Naive B cell (primary cell): Measurements from ENCODE around the gene APOL5. TPM values are rescaled to one million over a fixed set of nuclear protein-coding genes. Genes with fewer than 3 reads are reported as not detected.

Source experiments
- ATAC-seq, 2 donors: fragments of 150-1000 bp; cut with Tn5 transposase; 2 replicates each; pipeline ENCODE4 v1.10.0; 2021; ENCODE audit warnings: low read depth in 2 of 2, mild to moderate bottlenecking in 2 of 2, moderate library complexity in 2 of 2
- DNase-seq: peaks from one replicate; pipeline ENCODE4 v3.0.0; 2022
- H3K27ac Mint-ChIP-seq, 6 donors: one replicate each; pipeline ENCODE4 v1.8.0; 2020 to 2022; ENCODE audit warnings: mild to moderate bottlenecking in 6 of 6, mixed read lengths in 6 of 6, moderate library complexity in 5 of 6, inconsistent platforms in 2 of 6
- H3K27me3 Mint-ChIP-seq, 3 donors: one replicate each; pipeline ENCODE4 v1.8.0; 2021 to 2022; ENCODE audit warnings: mixed read lengths in 3 of 3, mild to moderate bottlenecking in 1 of 3
- H3K36me3 Mint-ChIP-seq, 2 donors: one replicate each; pipeline ENCODE4 v1.8.0; 2020 to 2022; ENCODE audit warnings: mixed read lengths in 2 of 2, inconsistent platforms in 1 of 2, mild to moderate bottlenecking in 1 of 2
- H3K4me1 Mint-ChIP-seq, 3 donors: one replicate each; pipeline ENCODE4 v1.8.0; 2020 to 2022; ENCODE audit warnings: mixed read lengths in 3 of 3, inconsistent platforms in 1 of 3, mild to moderate bottlenecking in 1 of 3, moderate library complexity in 1 of 3
- H3K4me3 Mint-ChIP-seq, 8 donors: one replicate each; pipeline ENCODE4 v1.8.0; 2020 to 2022; ENCODE audit warnings: mild to moderate bottlenecking in 8 of 8, mixed read lengths in 8 of 8, moderate library complexity in 8 of 8, inconsistent platforms in 2 of 8
- H3K9me3 Mint-ChIP-seq, 7 donors: one replicate each; pipeline ENCODE4 v1.8.0; 2020 to 2022; ENCODE audit warnings: mixed read lengths in 7 of 7, mild to moderate bottlenecking in 5 of 7, inconsistent platforms in 2 of 7, moderate library complexity in 1 of 7
- polyA plus RNA-seq, 6 donors: library from polyadenylated mRNA; unstranded; fragments of 300-500 nt; fragmentation: Illumina TruSeq; gene quantifications; one replicate each; pipeline ENCODE4 v1.2.3, GENCODE V29; 2021; ENCODE audit warnings: low read depth in 6 of 6

Gene APOL5
- polyA plus RNA-seq, 6 donors from 2014 or later = not detected

DNA sequence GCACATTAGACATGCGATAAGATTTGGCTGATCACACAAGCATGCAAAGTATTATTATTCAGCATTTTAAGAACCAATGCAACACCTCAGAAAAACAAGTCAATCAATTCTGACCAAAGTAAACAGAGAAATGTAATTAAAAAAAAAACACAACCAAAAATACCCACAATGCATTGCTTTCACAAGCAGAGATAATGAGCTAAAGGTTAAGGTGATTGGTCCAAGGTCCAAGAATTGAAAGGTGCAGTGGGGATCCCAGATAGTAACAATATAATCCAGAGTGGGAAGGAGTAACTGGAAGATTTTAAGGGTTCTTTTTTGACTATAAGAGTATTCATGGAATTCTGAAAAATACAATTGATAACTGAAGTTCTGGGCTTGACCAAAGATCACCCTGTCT is 39.0 kb downstream of the APOL5 start:
- Mint-ChIP-seq H3K9me3 (peaks cover 0 to 3% (median 0%) of the 10 kb centered on the region in 7 donors), H3K36me3 (no peaks in the 10 kb centered on the region), H3K27ac (no peak overlapping the region), H3K27me3 (peaks cover 74 to 83% (median 75%) of the 10 kb centered on the region in 3 donors), H3K4me1 (peaks cover 10 to 13% (median 11%) of the 10 kb centered on the region in 3 donors), H3K4me3 (no peak overlapping the region)
- DNase-seq (no peak), ATAC-seq (no peak)

DNA sequence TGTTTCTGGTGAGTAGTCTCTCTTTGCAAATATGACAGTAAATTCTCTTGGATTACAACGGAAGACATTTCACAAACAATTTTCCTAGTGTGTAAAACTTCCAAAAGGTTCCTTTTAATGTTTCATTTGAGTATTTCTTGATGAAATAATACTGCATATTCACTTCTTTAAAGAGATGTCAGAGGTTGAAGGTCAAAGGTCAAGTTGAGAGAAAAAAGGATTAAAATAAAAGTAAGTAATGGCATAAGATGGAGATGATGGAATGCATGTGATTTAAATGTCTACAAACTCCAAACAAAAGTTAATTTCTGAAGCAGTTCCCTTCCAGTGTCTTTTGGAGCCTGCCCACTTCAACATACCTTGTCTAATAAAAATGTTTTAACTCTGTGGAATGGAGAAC is 40.7 kb downstream of the APOL5 start:
- peaks cover 0 to 3% (median 0%) of the 10 kb centered on the region in 7 donors for H3K9me3 Mint-ChIP-seq
- no peak for DNase-seq

DNA sequence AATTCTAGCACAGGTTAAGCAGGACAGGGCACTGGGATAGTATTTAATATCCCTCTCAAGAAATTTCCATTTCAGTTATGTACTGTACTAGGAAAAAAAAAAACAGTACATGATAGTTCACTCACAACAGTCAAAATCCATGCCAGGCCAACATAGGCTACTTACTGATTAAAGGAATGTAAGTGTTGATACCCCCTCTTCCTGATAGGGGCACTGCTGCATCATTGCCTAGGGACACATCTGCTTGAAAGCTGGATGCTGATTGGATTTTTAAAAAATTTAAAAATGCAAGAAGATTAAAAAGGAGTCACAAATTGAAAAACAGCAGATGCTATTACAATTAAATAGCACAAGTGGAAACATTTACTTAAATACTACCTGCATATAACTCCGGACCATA is 43.4 kb downstream of the APOL5 start:
- Mint-ChIP-seq H3K36me3 (no peaks in the 10 kb centered on the region), H3K4me3 (no peak overlapping the region), H3K27me3 (peaks cover 53 to 72% (median 54%) of the 10 kb centered on the region in 3 donors), H3K9me3 (peaks cover 0 to 3% (median 0%) of the 10 kb centered on the region in 7 donors), H3K27ac (no peak overlapping the region), H3K4me1 (no peaks in the 10 kb centered on the region)
- ATAC-seq (no peak), DNase-seq (no peak)

More for the DNA sequence above, 40.7 kb downstream of the APOL5 start:
- no peaks in the 10 kb centered on the region for H3K36me3 Mint-ChIP-seq
- H3K4me1 Mint-ChIP-seq = peaks cover 0 to 3% (median 0%) of the 10 kb centered on the region in 3 donors
- ATAC-seq = no peak
- H3K27me3 Mint-ChIP-seq = peaks cover 58 to 72% (median 62%) of the 10 kb centered on the region in 3 donors
- no peak overlapping the region for H3K4me3 Mint-ChIP-seq
- no peak overlapping the region for H3K27ac Mint-ChIP-seq

DNA sequence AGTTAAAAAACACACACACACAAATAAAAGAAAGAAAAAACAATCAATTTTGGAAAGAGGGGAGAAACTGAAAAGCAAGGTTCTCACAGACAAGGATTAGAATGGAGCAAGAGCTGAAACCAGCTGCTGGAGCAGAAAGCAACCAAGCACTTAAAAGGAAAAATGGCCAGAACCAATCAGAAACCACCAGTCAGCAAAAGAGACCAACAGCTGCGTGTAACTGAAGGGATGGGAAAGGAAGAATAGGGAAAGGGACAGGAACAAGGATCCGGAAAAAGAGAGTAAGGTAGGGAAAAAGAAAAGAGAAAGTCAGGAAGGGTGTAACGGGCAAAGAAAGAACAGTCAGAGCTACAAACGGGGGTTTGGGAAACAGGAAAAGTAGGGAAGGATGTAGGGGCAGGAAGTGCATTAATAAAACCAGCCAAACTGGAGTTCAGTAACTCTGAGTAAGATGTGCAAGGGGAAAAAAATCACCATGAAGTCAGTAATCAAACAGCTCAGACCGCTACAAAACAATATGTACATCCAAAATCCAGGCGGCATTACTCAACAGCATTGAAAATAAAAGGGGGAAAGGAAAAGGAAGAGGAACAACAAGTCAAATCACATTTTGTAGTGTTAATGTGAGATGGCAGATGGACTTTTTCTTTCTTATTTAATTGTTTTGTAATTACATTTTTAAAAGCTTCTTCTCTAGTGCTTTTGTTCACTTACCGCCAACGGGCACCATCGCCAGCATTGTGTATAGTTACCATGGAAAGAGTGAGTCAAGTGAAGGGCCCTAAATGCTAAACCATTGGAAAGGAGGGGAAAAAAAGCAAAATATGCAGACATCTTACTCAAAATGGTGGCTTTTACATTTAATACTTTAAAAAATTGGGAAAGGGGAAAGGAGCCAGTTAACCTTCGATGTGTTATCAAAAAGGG is 49.2 kb downstream of the APOL5 start:
- Mint-ChIP-seq H3K27me3 (peaks cover 27 to 37% (median 30%) of the 10 kb centered on the region in 3 donors), H3K4me3 (no peak overlapping the region), H3K9me3 (no peaks in the 10 kb centered on the region), H3K27ac (no peak overlapping the region), H3K36me3 (no peaks in the 10 kb centered on the region), H3K4me1 (no peaks in the 10 kb centered on the region)
- DNase-seq (no peak), ATAC-seq (no peak)

DNA sequence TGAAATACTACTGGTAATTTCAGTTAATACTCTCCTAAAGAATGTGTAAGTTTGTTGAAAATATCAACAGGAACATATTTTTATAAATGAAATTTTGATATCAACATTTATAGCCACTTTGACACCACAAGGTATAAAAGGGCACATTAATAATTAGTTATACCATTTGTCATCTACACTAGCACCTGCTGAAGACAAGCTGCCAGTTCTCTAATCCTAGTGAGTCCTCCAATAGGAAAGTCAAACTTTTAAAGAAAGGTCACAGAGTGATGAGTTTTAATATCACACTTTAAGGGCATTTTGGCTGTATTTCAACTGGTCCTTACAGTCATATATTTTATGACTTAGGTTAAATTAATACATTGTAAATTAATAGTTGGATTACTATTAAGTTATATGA is 52.3 kb downstream of the APOL5 start:
- Mint-ChIP-seq H3K36me3 (no peaks in the 10 kb centered on the region), H3K27me3 (peaks cover 13 to 37% (median 29%) of the 10 kb centered on the region in 3 donors), H3K4me1 (no peaks in the 10 kb centered on the region), H3K27ac (no peak overlapping the region), H3K4me3 (no peak overlapping the region), H3K9me3 (no peaks in the 10 kb centered on the region)
- DNase-seq = no peak
- no peak for ATAC-seq

DNA sequence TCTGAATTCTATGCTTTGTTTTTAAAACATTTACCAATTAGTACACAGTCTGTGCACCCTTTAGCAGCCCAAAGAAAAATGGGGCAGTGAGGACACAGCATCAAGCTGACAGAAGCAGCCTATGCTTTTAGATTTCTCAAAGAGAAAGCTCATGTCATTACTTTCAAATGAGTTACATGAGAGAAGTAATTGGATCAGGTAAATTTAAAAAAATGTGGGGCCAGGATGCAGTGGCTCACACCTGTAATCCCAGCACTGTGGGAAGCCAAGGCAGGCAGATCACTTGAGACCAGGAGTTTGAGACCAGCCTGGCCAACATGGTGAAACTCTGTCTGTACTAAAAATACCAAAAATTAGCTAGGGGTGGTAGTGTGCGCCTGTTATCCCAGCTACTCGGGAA is 57.7 kb downstream of the APOL5 start:
- H3K4me1 Mint-ChIP-seq = no peaks in the 10 kb centered on the region
- peaks cover 6 to 20% (median 12%) of the 10 kb centered on the region in 3 donors for H3K27me3 Mint-ChIP-seq
- no peak overlapping the region for H3K4me3 Mint-ChIP-seq
- H3K27ac Mint-ChIP-seq = no peak overlapping the region
- DNase-seq (no peak), ATAC-seq (no peak)
- H3K36me3 Mint-ChIP-seq = no peaks in the 10 kb centered on the region
- no peaks in the 10 kb centered on the region for H3K9me3 Mint-ChIP-seq

DNA sequence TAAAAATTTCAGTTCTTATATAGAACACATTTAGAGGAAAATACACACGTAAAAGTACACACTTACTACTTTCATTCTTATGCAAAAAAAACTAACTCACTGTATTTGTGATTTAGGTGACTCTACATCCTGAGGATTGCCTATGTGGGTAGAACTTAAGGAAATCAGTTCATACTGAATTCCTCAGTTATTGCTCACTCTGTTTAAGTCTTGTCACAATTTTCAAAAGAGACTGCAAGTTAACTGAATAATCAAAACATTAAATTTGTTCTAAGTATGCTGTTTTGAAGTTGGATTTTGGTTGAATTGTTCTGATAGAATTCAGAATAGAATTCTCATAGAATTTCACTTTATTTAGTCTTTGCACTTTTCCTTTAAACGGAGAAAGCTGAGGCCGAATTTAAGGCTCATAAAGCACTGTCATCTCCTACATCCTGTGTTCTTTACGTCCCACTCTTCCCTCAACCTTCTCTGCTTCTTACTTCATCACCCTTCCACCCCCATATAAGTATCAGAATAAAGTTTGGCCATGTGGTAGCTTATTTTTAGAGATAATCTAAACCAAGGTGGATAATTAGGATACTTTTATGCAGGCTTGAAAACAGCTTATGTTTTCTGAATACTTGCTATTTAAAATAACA is 59.8 kb downstream of the APOL5 start:
- ATAC-seq = no peak
- Mint-ChIP-seq H3K4me3 (no peak overlapping the region), H3K36me3 (no peaks in the 10 kb centered on the region)

More for the DNA sequence above, 59.8 kb downstream of the APOL5 start:
- Mint-ChIP-seq H3K27me3 (peaks cover 6 to 20% (median 15%) of the 10 kb centered on the region in 3 donors), H3K4me1 (no peaks in the 10 kb centered on the region), H3K27ac (no peak overlapping the region), H3K9me3 (no peaks in the 10 kb centered on the region)
- DNase-seq = no peak

Other genes with a start within 250 kb of the APOL5 start
- not detected for gene RASD2, start 177.0 kb upstream of the APOL5 start, polyA plus RNA-seq
- gene MB, start 100.5 kb upstream of the APOL5 start, polyA plus RNA-seq = not detected
- 1 to 10 TPM; 1.4 to 2.8 (median 2.0) TPM for gene APOL6, start 69.4 kb upstream of the APOL5 start, polyA plus RNA-seq